Upper lobe of left lung (tissue), 4 donors: Measurements from ENCODE around the gene ATP2B2.

ENCODE experiments used
- CTCF ChIP-seq, 6 experiments: fragments of 450-650 bp in 4 of 6; fragments of 200-600 bp in 2 of 6; sonication (generic) in 2 of 6; IDR thresholded peaks; one replicate each; pipeline ENCODE4 v1.5.1; 2016 to 2019; ENCODE audit warnings: antibody characterized with exemption in 6 of 6
- EP300 ChIP-seq, 4 donors: sonication (generic); formaldehyde crosslinking; IDR thresholded peaks; one replicate each; pipeline ENCODE4 v1.5.1; 2017; ENCODE audit warnings: antibody characterized with exemption in 4 of 4, control low read depth in 2 of 4
- POLR2A ChIP-seq, 4 donors: fragments of 450-650 bp; IDR thresholded peaks; one replicate each; pipeline ENCODE4 v1.5.1; 2016 to 2017; ENCODE audit warnings: antibody characterized with exemption in 4 of 4, mild to moderate bottlenecking in 2 of 4
- POLR2AphosphoS5 ChIP-seq, 2 donors: sonication (generic); formaldehyde crosslinking; IDR thresholded peaks; one replicate each; pipeline ENCODE4 v1.5.1; 2017; ENCODE audit warnings: antibody characterized with exemption in 2 of 2

GRCh38 chr3:10410383-10411002 is 94.9 kb downstream of the ATP2B2 start:
- TF ChIP-seq POLR2A (IDR thresholded peaks at IDR 0.05) (no peak), CTCF (IDR thresholded peaks at IDR 0.05) (no peak), EP300 (IDR thresholded peaks at IDR 0.05) (no peak), POLR2AphosphoS5 (IDR thresholded peaks at IDR 0.05) (no peak)
